Measurements from ENCODE around the gene SOS2.
"Not testable (repeated sequence)": the region's sequence is repeated elsewhere in the genome, so short reads cannot be mapped to it uniquely, and the experiment has no call there.

The SOS2 gene

DNA sequence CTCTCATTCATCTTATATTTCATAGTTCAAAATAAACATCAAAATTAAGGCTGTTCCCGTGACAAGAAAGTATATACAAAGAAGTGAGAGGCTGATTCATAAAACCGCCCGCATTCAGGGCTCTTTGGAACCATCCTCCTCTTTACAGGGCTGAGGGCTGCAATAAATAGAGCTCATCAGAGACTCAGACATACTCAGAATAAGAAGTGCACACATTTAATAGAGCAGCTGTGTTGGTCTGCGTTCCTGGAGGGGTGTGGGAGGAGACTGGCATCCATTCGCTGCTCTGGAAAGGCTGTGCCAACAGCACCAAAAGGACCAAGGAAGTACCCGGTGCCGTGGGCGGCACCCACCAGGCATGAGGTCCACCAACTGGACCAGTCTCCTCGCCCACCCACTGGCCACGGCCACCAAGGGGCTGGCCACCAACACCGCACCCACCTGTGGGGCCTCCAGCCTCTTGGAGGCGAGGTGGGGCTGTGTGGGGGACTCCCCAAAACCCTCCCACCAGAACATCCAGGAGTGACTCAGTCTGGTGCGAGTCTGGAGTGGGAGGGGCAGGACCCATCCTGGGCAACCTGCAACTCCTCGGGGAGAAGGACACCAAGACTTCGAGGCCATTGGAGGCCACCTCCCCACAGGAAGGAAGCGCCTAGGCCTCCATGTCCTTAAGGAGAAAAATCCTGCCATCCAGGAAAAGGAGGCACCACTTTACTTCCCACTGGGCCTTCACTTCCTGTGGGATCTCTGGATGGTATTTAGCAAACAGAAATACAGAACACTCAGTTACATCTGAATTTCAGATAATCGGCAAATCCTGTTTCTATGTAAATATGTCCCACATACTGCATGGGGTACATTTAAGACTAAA, 147.7 kb downstream of the SOS2 start:
- DNase-seq = no peak

DNA sequence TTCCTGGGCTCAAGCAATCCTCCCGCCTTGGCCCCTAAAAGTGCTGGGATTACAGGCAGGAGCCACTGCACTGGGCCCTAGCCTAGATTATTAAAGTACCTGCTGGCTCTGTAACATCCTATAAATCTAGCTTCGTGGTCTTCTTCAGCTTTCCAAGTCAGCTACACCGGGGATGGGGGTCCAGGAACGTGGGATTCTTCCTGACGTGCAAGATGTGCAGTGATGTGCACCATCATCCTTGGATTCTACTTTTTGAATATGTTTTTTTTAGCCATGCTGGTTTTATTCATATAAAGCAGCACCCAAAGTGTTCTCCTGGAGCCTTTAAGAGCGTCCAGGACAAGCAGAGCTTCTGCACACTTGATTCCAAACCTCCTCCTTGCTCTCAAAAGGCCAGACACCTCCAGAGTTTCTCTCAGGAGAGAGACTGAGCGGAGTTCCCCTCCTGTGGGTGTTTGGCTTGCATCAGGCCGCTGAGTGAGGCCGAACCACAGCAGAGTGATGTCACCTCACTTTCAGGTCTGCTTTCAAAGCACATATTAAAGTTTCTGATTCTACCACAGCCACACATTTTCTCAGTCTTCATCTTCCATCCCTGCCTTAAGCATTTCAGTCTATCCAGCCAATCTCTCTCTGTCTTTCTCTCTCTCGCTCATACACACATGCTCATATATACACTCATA, 148.5 kb downstream of the SOS2 start:
- DNase-seq = no peak

DNA sequence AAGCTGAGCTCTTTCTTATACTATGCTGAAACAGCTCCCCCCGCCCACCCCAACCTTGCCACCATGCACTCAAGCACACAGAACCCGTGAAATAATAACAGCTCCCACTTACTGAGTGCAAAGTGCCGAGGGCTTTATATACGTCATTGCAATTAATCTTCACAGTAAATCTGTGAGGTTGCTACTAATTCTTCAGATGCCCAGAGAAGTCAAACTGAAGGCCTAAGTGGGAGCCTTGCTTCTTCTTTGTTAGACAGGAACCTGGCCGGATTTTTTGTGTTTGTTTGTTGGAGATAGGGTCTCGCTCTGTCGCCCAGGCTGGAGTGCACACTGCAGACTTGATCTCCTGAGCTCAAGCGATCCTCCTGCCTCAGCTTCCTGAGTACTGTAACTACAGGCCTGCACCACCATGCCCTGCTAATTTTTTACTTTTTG, 149.1 kb downstream of the SOS2 start:
- DNase-seq = no peak

DNA sequence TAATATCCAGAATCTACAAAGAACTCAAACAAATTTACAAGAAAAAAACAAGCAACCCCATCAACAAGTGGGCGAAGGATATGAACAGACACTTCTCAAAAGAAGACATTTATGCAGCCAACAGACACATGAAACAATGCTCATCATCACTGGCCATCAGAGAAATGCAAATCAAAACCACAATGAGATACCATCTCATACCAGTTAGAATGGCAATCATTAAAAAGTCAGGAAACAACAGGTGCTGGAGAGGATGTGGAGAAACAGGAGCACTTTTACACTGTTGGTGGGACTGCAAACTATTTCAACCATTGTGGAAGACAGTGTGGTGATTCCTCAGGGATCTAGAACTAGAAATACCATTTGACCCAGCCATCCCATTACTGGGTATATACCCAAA, 152.3 kb downstream of the SOS2 start:
- not testable (repeated sequence) for DNase-seq

DNA sequence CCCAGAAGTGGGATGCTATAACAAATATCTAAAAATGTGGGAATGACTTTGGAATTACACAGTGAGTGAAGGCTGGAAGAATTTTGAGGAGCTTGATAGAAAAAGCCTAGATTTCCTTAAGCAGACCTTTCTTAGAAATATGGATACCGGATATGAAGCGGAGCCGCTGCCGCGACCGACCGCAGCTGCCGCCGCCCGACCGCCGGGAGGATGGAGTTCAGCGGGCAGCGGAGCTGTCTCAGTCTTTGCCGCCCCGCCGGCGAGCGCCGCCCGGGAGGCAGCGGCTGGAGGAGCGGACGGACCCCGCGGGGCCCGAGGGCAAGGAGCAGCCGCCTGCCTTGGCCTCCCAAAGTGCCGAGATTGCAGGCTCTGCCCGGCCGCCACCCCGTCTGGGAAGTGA, 157.7 kb downstream of the SOS2 start:
- DNase-seq = not testable (repeated sequence)

DNA sequence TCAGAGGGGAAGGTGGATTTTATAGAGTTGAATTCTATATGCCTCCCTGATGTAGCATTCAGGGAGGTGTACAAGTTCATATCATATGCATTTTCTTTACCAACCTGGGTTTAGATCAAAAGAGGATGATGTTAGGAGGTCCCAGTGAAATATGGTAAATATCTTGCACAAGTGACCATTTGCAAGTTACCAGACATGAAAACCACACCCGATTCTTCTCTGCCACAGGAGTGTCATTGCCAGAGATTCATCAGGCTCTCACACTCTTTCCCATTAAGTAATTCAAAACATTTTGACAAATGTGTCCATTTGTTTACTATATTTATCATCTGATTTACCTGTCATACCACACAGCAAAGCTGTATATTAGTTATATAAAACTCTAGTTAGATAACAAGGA, 159.0 kb downstream of the SOS2 start:
- no peak for DNase-seq

DNA sequence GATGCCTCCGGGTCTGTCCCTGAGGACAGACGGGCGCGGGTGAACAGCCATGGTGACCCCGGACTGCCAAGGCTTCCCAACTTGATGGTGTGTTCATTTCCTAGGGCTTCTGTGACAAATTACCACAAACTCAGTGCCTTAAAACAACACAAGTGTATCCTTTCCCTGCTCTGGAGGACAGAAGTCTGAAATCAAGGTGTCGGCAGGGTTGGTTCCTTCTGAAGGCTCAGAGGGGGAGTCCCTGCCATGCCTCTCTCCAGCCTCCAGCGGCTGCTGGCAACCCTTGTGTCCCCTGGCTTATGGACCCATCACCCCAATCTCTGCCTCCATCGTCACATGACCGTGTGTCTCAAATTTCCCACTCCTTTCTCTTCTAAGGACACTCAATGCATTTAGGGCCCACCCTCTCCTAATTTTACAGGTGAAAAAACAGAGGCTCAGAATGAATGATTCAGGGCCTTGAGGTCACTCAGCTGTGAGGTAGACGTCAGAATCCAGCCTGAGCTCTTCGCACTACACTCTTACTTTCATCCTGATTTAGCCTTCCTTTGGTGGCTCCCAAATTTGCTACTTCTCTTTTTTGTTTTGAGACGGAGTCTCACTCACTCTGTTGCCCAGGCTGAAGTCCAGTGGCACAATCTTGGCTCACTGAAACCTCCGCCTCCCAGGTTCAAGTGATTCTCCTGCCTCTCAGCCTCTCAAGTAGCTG, 160.4 kb downstream of the SOS2 start:
- no peak for DNase-seq

DNA sequence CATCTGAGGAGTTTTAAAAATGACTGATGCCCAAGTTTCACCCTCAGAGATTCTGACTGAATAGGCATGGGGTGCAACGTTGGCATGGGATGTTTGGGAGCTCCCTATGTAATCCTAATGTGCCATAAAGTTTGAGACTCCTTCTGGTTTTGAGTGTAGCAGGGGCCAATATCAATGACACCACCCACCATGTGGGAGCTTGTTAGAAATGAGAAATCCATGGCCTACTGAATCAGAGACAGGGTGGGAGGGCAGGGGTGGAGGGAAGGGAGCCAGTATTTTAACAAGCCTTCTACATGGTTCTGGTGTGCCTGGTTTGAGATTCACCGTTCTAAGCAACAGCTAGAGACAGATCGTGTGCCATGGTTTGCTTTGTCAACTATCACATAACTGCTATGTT, 161.1 kb downstream of the SOS2 start:
- DNase-seq = no peak

DNA sequence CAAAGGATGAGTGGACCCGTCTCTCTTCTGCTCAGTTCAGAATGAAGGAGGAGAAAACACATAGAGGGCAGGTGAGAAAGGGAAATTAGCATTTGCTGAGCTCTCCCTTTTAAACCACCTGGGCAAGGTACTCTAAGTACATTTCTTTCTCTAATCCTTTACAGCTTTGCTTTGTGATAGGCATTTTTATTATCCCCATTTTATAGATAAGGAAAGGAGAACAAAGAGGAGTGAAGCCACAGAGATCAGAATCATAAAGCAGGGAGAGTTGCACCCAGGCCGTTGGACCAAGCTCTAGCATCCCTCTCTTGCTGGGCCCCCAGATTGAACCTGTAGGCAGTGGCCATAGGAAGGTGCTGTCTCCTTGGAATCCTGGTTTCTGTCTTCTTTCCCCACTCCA, 162.1 kb downstream of the SOS2 start:
- DNase-seq = no peak

DNA sequence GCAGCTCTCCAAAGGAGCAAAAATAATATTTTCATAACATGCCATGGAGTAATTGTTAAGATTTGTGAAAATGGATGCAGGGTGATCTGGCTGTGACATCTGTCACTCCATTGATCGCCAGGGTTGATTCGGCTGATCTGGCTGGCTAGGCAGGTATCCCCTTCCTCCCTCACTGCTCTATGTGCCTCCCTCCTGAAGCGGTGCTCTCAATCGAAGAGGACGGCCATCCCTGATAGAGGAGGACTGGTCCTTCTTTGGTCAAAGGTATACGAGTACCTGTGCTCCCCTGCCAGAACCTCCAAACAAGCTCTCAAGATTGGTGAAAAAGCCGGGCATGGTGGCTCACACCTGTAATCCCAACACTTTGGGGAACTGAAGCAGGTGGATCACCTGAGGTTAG, 162.9 kb downstream of the SOS2 start:
- DNase-seq = no peak

DNA sequence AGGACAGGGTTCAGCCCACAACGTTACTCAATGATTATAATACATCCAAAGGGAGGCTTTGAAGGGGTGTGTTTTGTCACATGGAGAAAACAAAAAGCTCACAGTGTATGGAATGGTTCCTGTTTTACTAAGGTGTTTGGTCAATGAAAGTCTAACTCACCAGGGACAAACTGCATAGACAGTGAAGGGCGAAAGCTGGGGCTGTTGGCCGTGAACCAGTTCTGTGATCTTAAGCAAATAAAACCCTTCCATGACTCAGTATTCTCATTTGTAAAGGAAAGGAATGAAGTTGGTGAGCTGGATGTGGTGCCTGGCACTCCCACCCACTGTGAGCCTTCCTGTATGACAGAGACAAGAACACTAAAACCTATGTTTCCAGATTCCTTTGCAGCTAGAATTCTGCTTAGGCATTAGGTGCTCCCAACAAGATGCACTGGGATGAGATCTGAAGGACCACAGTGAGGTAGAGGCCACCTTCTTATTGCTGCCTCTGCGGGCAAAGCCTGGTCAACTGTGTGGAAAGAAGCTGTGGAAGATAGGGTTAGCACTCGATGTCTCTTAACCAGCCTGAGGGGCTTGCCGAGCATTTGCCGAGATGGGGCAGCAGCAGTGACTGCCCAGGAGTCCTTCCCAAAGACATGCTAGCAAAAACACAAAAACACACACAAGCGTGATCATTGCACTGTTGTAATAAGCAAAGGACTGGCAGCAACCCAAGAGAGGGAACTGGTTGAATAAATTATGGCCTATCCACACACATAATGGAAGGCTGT, 163.5 kb downstream of the SOS2 start:
- DNase-seq = no peak
